ENCODE data around the gene CCDC12.

The CCDC12 gene

GRCh38 chr3:46982546-46982945, 6.0 kb upstream of the CCDC12 start:
- TF ChIP-seq, protein P1, sequence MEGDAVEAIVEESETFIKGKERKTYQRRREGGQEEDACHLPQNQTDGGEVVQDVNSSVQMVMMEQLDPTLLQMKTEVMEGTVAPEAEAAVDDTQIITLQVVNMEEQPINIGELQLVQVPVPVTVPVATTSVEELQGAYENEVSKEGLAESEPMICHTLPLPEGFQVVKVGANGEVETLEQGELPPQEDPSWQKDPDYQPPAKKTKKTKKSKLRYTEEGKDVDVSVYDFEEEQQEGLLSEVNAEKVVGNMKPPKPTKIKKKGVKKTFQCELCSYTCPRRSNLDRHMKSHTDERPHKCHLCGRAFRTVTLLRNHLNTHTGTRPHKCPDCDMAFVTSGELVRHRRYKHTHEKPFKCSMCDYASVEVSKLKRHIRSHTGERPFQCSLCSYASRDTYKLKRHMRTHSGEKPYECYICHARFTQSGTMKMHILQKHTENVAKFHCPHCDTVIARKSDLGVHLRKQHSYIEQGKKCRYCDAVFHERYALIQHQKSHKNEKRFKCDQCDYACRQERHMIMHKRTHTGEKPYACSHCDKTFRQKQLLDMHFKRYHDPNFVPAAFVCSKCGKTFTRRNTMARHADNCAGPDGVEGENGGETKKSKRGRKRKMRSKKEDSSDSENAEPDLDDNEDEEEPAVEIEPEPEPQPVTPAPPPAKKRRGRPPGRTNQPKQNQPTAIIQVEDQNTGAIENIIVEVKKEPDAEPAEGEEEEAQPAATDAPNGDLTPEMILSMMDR (IDR thresholded peaks at IDR 0.05; ENCODE audit: extremely low read depth, missing control alignments) = no peak
- DNase-seq (ENCODE audit: low spot score) = no peak

DNA sequence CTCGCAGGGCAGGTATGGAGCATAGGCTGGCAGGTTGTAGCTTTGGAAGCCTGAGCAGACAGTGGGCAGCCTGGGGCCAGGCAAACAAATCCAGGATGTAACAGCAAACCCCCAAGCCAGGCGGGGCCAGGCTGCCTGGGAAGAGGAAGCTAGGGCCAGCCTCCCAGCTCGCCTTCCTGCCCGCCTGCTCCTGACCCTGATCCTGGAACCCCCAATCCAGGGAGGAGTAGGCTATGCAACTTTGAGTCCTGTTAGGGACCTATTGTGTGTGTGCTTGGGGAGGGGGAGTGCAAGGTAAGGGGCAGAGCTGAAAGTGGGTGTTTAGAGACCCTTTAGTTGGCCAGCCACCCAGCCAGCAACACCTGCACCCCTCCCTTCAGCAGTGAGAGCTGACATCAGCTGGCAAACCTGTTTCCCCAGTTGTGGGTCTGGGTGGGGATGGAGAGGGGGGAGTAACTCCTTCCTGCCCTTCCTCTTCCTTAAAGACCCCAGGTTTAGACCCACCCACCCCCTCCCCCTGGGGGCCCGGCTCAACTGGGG, 5.5 kb upstream of the CCDC12 start:
- TF ChIP-seq, protein P1 (IDR thresholded peaks at IDR 0.05; ENCODE audit: extremely low read depth, missing control alignments) = no peak
- DNase-seq (ENCODE audit: low spot score) = no peak

- DNase-seq (ENCODE audit: low spot score) = no peak
- TF ChIP-seq, protein P1 (IDR thresholded peaks at IDR 0.05; ENCODE audit: extremely low read depth, missing control alignments) = no peak
Measured at GRCh38 chr3:46979958-46980497, 3.5 kb upstream of the CCDC12 start.

- DNase-seq (ENCODE audit: low spot score) = peak; percentile 97
- TF ChIP-seq, protein P1 (IDR thresholded peaks at IDR 0.05; ENCODE audit: extremely low read depth, missing control alignments) = no peak
Measured at GRCh38 chr3:46978985-46979944, 2.7 kb upstream of the CCDC12 start, which contains the start of gene NBEAL2. NBEAL2 (plus strand) TSS chr3:46979666; CDS start chr3:46979862, 196 bp downstream.

GRCh38 chr3:46978381-46978780, 1.8 kb upstream of the CCDC12 start:
- TF ChIP-seq, protein P1 (IDR thresholded peaks at IDR 0.05; ENCODE audit: extremely low read depth, missing control alignments) = no peak
- no peak for DNase-seq (ENCODE audit: low spot score)

- TF ChIP-seq, protein P1 (IDR thresholded peaks at IDR 0.05; ENCODE audit: extremely low read depth, missing control alignments) = no peak
- no peak for DNase-seq (ENCODE audit: low spot score)
Measured at GRCh38 chr3:46977811-46978195, 1.3 kb upstream of the CCDC12 start.

Measured in GM20000 (cell line).